GM12801 (cell line): ENCODE data around the gene PEMT.

Experiments
- TF ChIP-seq, protein P1 (sequence below): IDR thresholded peaks from one replicate; pipeline ENCODE4 v1.5.1; 2011; ENCODE audit warnings: control low read depth; ENCODE audit not compliant: insufficient read length; ENCODE audit errors: extremely low read depth

PEMT gene

DNA sequence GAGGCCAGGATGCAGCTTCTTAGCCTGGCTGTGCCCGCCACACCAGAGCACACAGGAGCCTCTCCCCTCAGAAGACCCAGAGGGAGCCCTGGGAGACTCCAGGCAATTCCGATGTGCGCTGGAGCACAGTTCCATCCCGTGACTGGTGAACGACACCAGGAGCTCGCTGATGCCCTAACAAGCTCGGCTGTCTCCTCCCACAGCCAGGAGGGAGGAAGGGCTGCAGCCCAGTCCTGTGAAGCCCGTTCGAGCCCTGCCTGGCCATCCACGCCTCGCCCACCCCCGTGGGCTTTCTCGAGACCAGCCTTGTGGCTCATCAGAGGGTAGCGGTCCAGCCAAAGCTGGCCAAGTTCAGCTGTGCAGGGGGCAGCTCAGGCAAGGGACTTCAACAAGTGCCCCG is 73.5 kb downstream of the PEMT start:
- TF ChIP-seq, protein P1, sequence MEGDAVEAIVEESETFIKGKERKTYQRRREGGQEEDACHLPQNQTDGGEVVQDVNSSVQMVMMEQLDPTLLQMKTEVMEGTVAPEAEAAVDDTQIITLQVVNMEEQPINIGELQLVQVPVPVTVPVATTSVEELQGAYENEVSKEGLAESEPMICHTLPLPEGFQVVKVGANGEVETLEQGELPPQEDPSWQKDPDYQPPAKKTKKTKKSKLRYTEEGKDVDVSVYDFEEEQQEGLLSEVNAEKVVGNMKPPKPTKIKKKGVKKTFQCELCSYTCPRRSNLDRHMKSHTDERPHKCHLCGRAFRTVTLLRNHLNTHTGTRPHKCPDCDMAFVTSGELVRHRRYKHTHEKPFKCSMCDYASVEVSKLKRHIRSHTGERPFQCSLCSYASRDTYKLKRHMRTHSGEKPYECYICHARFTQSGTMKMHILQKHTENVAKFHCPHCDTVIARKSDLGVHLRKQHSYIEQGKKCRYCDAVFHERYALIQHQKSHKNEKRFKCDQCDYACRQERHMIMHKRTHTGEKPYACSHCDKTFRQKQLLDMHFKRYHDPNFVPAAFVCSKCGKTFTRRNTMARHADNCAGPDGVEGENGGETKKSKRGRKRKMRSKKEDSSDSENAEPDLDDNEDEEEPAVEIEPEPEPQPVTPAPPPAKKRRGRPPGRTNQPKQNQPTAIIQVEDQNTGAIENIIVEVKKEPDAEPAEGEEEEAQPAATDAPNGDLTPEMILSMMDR, result no peak

DNA sequence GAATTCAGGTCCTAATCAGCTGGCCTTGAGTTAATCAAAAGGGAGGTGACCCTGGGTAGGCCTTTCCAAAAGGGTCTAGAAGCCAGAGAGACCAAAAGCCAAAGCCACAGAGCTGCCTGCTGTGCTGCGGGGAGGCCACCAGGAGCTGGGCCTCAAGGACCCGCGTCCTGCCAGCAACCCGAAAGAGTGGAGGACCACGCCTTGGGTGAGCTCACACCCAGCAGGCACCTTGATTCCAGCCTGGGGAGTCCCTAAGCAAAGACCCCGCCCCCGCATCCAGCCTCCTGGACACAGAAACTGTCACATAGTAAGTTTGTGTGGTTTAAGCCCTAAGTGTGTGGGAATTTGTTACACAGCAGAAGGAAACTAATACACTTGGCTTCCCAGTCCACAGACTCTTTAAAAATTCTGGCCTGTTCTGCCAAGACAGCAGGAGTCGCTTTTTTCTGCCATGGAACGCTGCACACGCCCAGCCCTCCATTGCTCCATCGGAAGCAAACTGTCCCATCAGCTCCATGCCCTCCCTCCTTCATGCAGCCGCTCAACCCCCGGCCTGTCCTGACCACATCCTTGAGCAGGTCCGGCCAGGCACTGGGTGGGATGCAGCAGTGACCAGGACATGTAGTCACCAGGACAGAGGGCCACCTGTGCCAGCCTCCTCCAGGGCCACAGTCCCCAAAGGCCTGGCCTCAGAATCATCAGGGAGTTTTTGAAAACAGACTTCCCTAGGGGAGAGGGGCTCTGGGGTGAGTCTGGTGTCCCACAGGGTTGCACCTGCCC is 74.4 kb downstream of the PEMT start:
- TF ChIP-seq, protein P1, result no peak

DNA sequence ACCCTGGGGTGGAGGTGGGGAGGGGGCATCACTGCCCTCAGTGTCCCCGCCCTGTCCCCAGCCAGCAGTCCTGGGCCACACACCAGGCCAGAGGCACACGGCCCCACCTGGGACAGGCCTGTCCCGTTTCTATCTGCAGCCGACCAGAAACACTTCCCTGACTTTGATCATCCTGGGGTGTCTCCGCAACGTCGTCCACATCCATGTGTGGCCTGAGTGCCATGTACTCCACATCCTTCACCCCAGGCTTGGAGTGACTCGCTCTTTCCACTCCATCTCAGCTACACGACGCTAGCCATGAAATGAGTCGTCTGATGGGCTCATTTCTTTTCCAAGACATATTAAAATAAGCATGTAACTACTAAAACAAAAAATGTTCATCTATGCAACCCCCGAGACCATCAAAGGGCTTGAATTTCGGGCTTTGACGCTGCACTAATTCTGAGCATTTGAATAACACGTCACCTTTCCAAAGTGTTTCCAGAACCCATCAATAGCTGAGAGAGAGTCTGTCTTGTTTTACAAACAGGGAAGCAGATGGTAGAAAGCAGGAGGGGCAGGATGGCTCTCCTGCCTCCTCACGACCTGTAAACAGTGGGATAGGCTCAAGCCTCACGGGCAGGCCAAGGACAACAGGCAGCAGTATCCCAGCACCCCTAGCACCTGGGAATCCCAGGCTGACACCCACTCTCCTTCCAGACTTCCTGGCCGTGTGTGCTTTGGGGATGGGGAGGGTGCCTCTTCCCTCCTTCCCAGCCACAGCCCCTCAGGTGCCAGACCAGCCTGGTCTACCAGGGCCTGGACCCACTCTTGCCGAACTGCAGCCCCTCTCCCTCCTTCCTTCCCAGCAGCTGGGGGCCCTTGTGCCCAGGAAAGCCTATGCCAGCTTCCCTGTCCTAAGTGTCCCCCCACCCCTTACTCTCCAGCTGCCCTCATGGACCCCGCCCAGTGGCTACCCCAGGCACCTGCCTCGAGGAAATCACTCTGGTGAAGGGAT is 75.3 kb downstream of the PEMT start:
- TF ChIP-seq, protein P1, result no peak

DNA sequence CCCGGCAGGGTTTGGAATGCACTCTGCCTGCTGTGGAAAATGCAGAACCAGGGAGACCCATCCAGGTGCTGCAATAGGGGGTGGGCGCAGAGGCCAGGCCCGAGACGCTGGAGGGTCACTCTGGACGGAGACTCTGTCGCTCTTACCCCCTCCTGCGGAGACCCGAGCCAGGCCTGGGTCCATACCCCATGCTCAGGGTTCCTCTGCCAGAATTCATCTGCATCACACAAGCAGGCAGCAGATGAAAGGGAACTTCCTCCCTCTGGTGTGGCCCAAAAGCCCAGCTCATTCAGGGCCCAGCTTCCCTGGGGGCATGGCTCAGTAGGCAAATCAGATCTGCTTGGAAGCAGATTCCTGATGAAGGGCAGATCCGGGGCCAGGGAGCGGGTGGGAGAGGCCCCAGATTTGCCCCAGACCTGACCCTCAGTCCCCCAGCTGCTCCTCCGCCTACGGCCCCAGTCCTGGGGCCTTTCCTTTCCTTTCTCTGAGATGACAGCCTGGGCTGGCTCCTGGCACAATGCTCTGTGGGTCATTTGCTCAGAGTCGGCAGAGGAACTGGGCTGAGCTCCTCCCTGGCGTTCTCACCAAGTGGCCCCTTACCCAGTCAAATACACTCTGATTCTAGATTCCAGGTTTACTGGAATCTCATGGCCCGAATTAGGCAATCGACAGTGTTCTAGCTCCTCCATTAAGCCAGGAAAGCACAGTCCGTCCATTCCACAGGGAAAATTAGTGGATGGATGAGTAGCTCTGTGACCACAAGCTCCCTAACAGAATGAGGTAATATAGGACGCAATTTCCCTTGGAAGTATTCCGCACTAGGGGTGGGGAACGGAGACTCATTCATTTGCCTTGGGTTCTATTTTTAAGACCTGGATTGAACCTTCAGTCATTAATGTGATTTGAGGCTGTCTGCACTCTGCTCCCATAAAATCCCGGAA is 76.2 kb downstream of the PEMT start:
- TF ChIP-seq, protein P1, result no peak

DNA sequence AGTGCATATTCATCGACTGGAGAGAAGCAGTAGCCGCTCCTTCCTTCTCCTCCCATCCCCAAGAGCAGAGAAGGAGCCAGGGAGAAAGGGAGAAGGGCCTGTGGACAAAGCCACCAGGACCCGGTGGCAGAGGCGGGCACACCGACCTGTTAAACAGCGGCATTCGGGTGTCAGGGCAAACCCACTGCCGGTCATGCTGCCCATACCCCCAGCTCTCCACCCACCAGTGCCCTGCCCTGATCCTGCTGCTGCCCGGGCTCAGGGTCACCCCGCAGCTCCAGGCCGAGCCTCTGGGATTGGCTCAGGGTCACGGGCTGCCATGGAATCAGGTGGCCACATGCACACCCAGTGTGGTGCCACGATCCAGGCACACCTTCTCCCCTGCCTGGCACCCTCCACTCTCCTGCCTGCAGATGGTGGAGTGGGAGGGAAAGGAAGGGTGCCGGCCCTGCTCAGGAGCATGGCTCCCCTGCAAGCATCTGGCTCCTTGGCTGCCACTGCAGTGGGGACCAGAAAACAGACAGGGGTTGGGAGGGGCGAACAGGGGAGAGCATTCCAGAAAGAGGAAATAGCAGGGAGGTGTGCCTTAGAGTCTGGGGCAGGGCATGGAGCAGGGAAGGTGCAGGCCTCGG is 77.0 kb downstream of the PEMT start:
- TF ChIP-seq, protein P1, result no peak

DNA sequence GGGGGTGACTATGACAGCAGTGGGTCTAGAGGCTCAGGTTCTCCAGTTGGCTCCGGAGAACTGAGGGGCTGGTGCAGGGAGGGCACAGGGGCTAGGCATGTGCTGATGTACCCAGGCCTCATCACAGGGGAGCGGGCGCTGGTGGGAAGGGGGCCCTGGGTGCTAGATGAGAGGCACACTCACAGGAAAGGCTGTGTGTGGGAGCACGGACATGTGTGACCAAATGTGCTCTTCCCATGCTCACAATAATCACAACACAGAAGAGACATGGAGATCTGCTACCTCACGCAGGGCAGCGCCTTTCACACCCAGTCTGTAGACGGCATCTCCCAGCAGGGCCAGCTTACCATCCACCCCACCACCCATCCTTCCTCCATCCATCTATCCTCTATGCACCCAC is 77.9 kb downstream of the PEMT start:
- TF ChIP-seq, protein P1, result no peak
